ENCODE measurements around the gene SLC4A9. TPM values are rescaled to one million over a fixed set of nuclear protein-coding genes. Genes with fewer than 3 reads are reported as not detected.

Gene SLC4A9
- total RNA-seq, 1 donor from 2014 or later = not detected

- no peak overlapping the region for H3K27ac Mint-ChIP-seq (ENCODE audit: unreplicated experiment)
- no peak overlapping the region for H3K4me3 Mint-ChIP-seq (ENCODE audit: unreplicated experiment)
- H3K9me3 Mint-ChIP-seq (ENCODE audit: low read depth) = no peaks in the 10 kb centered on the region
- H3K36me3 Mint-ChIP-seq (ENCODE audit: low read depth) = peaks cover 6% of the 10 kb centered on the region
- TF ChIP-seq, protein P1, sequence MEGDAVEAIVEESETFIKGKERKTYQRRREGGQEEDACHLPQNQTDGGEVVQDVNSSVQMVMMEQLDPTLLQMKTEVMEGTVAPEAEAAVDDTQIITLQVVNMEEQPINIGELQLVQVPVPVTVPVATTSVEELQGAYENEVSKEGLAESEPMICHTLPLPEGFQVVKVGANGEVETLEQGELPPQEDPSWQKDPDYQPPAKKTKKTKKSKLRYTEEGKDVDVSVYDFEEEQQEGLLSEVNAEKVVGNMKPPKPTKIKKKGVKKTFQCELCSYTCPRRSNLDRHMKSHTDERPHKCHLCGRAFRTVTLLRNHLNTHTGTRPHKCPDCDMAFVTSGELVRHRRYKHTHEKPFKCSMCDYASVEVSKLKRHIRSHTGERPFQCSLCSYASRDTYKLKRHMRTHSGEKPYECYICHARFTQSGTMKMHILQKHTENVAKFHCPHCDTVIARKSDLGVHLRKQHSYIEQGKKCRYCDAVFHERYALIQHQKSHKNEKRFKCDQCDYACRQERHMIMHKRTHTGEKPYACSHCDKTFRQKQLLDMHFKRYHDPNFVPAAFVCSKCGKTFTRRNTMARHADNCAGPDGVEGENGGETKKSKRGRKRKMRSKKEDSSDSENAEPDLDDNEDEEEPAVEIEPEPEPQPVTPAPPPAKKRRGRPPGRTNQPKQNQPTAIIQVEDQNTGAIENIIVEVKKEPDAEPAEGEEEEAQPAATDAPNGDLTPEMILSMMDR (IDR thresholded peaks at IDR 0.05) = no peak
- no peaks in the 10 kb centered on the region for H3K27me3 Mint-ChIP-seq (ENCODE audit: low read depth)
- peaks cover 23% of the 10 kb centered on the region for H3K4me1 Mint-ChIP-seq (ENCODE audit: low read depth)
- no peak for DNase-seq (ENCODE audit: low spot score)
These were observed 21.1 kb upstream of the SLC4A9 start for GRCh38 chr5:140338908-140339307.

- H3K36me3 Mint-ChIP-seq (ENCODE audit: low read depth) = peaks cover 2% of the 10 kb centered on the region
- TF ChIP-seq, protein P1 (IDR thresholded peaks at IDR 0.05) = no peak
- no peak overlapping the region for H3K4me3 Mint-ChIP-seq (ENCODE audit: unreplicated experiment)
- peaks cover 25% of the 10 kb centered on the region for H3K4me1 Mint-ChIP-seq (ENCODE audit: low read depth)
- no peak for DNase-seq (ENCODE audit: low spot score)
- H3K27me3 Mint-ChIP-seq (ENCODE audit: low read depth) = no peaks in the 10 kb centered on the region
- no peaks in the 10 kb centered on the region for H3K9me3 Mint-ChIP-seq (ENCODE audit: low read depth)
- no peak overlapping the region for H3K27ac Mint-ChIP-seq (ENCODE audit: unreplicated experiment)
These were observed 20.4 kb upstream of the SLC4A9 start for GRCh38 chr5:140339636-140340035.

GRCh38 chr5:140340605-140341121 is 19.3 kb upstream of the SLC4A9 start:
- Mint-ChIP-seq H3K4me1 (ENCODE audit: low read depth) (peaks cover 32% of the 10 kb centered on the region), H3K27ac (ENCODE audit: unreplicated experiment) (no peak overlapping the region), H3K36me3 (ENCODE audit: low read depth) (no peaks in the 10 kb centered on the region), H3K9me3 (ENCODE audit: low read depth) (no peaks in the 10 kb centered on the region), H3K4me3 (ENCODE audit: unreplicated experiment) (no peak overlapping the region), H3K27me3 (ENCODE audit: low read depth) (no peaks in the 10 kb centered on the region)
- DNase-seq (ENCODE audit: low spot score) = no peak
- TF ChIP-seq, protein P1 (IDR thresholded peaks at IDR 0.05) = no peak

DNA sequence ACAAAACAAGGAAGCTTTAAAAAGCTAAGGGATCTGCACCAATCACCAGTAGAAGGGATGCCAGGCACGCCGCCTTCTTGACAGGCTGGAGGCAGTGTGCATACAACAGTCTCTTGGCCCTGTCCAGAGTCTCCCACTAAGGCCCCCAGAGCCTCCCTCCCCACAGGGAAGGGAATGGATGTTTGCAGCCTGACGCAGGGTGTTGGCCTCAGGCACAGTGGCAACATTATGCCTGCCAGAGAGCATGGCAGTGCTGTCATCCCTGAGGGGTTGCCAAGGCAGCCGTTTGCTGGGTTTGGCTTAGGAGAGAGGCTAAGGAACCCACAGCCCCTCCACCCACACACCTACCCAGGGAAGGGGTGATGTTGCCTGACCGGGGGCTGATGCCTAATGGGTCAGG is 18.4 kb upstream of the SLC4A9 start:
- Mint-ChIP-seq H3K4me3 (ENCODE audit: unreplicated experiment) (no peak overlapping the region), H3K27ac (ENCODE audit: unreplicated experiment) (no peak overlapping the region), H3K27me3 (ENCODE audit: low read depth) (no peaks in the 10 kb centered on the region), H3K36me3 (ENCODE audit: low read depth) (no peaks in the 10 kb centered on the region), H3K9me3 (ENCODE audit: low read depth) (no peaks in the 10 kb centered on the region), H3K4me1 (ENCODE audit: low read depth) (peaks cover 27% of the 10 kb centered on the region)
- TF ChIP-seq, protein P1 (IDR thresholded peaks at IDR 0.05) = no peak
- no peak for DNase-seq (ENCODE audit: low spot score)

- Mint-ChIP-seq H3K36me3 (ENCODE audit: low read depth) (no peaks in the 10 kb centered on the region), H3K27ac (ENCODE audit: unreplicated experiment) (no peak overlapping the region), H3K9me3 (ENCODE audit: low read depth) (no peaks in the 10 kb centered on the region), H3K4me1 (ENCODE audit: low read depth) (peaks cover 30% of the 10 kb centered on the region), H3K27me3 (ENCODE audit: low read depth) (no peaks in the 10 kb centered on the region), H3K4me3 (ENCODE audit: unreplicated experiment) (no peak overlapping the region)
- DNase-seq (ENCODE audit: low spot score) = no peak
- TF ChIP-seq, protein P1 (IDR thresholded peaks at IDR 0.05) = no peak
These were observed 17.7 kb upstream of the SLC4A9 start for GRCh38 chr5:140342287-140342686.

All from chondrocyte (in vitro differentiated cells).